Stimulated activated CD4-positive, alpha-beta T cell treated with anti-CD3 and anti-CD28 coated beads, Interleukin-4, amount 100 ng/mL, for 48 hours (primary cell): ENCODE measurements around the gene GPRASP3.

Experiments
- DNase-seq, 2 donors: peaks; one replicate each; pipeline ENCODE4 v3.0.0-alpha.2; 2020; ENCODE audit warnings: low read depth in 2 of 2

GPRASP3 gene

DNA sequence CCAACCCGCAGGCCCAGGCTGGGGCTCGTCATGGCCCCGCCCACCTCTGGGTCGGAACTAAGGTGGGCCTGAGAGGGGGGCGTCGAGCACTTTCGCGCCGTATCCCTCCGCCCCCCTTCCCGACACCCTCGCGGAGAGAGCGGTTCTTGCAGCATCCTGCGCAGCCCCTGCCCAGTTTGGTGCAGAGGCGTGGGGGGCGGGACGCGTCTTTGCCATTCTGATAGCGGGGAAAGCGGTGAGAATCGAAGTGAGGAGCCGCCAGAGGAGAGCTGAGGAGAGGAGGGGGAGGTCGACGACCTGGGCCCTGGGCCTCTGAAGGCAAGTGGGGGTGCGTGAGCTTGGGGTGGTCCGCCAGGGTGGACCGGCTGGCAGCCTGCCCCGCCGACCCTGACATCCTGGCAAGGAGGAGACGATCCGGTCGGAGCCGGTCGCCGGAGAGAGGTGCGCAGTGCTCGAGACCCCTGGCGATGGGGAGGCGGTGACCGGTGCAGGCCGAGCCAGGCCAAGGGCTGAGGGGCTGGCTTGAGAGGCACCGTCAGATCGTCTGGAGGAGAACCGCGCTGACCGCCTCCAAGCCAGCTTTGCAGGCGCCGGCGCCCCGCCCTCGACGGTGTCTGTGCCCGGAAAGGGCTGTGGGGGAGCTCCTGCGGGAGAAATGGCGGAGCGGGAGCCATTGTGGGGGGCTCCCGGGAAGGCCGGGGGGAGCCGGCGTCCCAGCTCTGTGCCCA lies 25.5 kb downstream of the GPRASP3 start:
- no peak for DNase-seq

DNA sequence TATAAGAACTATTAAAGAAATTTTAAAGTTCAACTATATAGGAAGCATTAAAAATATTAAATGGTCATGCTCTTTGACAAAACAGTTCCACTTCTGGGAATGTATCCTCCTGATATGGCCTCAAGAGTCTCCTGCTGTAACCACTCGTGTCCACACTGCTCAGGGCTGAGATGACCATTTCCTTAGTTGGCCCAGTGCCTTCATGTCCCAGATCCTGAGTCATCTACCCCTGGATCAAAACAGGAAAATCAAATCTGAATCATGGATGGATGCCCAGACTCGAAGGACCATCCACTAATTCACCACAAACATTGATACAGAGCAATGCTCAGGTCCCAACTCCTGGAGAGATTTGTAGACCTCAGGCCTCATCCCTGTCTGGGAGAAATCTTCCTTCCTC lies 44.7 kb downstream of the GPRASP3 start:
- DNase-seq, result no peak

DNA sequence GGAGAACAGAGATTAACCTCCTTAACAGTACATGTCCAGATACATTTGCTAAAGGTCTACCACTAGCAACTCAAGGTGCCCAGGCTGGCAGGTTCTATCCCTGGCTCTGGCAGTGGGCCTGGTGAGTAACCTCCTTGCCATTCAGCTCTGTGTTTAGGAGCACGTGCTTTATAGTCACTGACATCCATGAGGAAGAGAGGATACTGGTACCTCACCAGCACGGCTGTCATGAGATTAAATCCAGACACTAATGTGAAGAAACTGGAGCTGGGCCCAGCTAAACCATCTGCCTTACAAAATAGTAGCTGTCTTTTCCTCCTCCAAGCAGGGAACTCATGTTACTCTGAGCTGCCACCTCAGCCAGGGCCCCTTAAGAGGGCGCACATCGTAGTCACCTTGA lies 45.3 kb downstream of the GPRASP3 start:
- no peak for DNase-seq

DNA sequence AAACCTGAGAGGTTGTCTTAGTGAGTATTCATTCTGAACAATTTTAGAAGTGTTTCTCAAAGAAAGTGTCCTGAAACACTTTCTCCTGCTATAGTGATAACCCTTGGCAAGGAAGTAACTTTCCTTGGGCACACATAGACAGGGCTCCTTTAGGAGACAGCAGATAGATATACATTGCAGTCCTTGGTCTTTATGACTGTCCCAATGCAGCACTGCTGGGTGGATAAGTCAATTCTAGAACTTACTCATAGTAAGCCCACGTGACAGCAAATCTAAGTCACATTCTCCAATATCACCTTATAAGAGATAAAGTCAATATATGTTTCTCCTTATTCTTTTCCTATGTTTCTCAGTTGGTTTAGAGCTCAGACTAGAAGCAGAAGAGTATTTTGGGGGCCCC lies 46.7 kb downstream of the GPRASP3 start:
- DNase-seq, result no peak

DNA sequence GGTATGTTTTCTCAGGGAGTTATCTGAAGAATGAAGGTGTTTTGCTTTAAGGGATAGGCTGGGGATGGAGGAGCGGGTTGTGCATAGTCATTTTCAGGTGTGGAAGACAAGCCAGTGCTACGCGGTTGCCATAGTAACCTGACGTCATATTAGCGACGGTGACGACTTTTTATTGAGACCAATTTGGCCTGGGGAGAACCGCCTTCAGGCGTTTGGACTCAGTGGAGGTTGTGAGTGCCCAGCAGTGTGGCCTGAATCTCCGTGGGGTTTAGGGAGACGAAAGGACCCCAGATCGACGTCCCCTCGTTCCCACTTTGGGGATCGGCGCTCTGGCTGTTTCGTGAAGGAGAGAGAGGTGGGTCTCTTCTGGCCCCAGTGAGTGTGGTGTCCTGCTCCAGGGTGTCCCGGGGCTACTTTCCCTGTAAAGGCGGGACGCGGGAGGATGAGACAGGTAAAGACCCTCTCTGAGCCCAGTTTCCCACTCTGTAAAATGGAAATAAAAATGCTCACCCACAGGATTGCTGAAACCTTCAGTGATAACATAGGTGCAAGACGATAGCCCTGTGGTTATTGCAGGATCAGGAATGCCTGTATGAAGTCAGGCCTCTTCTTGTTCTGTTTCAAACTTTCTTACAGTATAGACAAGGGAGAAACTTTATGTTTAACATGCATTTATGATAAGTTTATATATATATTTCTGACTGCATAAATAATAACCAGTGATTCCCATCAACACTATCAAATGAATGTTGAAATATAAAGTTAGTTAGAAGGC lies 48.6 kb downstream of the GPRASP3 start:
- peak; percentile 61 to 67 for DNase-seq
